GM23248 (cell line): ENCODE measurements around the gene PRSS57. TPM values are rescaled to one million over a fixed set of nuclear protein-coding genes. Genes with fewer than 3 reads are reported as not detected.
"Not testable (repeated sequence)": the region's sequence is repeated elsewhere in the genome, so short reads cannot be mapped to it uniquely, and the experiment has no call there.

Source experiments
- DNase-seq: peaks from one replicate; pipeline ENCODE4 v3.0.0-alpha.2; 2015
- H2AFZ ChIP-seq: fragments of 200-600 bp; sonication (generic); 2 replicates; pipeline ENCODE4 v1.6.1; 2016; ENCODE audit warnings: antibody characterized with exemption
- H3F3A ChIP-seq: fragments of 200-600 bp; sonication (generic); 2 replicates; pipeline ENCODE4 v1.6.1; 2016; ENCODE audit warnings: mild to moderate bottlenecking, antibody characterized with exemption, mixed run types; ENCODE audit not compliant: insufficient read depth
- H3K27ac ChIP-seq: fragments of 200-600 bp; sonication (generic); 2 replicates; pipeline ENCODE4 v1.5.1; 2016; ENCODE audit warnings: mild to moderate bottlenecking
- H3K27me3 ChIP-seq: fragments of 200-600 bp; sonication (generic); replicated peaks from 2 replicates; pipeline ENCODE4 v1.6.1; 2016; ENCODE audit warnings: mild to moderate bottlenecking; ENCODE audit not compliant: insufficient read depth
- H3K36me3 ChIP-seq: fragments of 200-600 bp; sonication (generic); 2 replicates; pipeline ENCODE4 v1.6.1; 2016; ENCODE audit warnings: low read depth, mild to moderate bottlenecking
- H3K4me1 ChIP-seq: fragments of 200-600 bp; sonication (generic); 2 replicates; pipeline ENCODE4 v1.6.1; 2016; ENCODE audit warnings: mild to moderate bottlenecking; ENCODE audit not compliant: insufficient read depth
- H3K4me2 ChIP-seq: fragments of 200-600 bp; sonication (generic); one replicate; pipeline ENCODE4 v1.6.1; 2016; ENCODE audit warnings: mild to moderate bottlenecking; ENCODE audit not compliant: unreplicated experiment
- H3K4me3 ChIP-seq: fragments of 200-600 bp; sonication (generic); 2 replicates; pipeline ENCODE4 v1.5.1; 2016; ENCODE audit warnings: mild to moderate bottlenecking
- H3K79me2 ChIP-seq: fragments of 200-600 bp; sonication (generic); 2 replicates; pipeline ENCODE4 v1.6.1; 2016; ENCODE audit warnings: mild to moderate bottlenecking; ENCODE audit not compliant: insufficient read depth
- H3K9ac ChIP-seq: fragments of 200-600 bp; sonication (generic); 2 replicates; pipeline ENCODE4 v1.6.1; 2016; ENCODE audit warnings: mild to moderate bottlenecking
- H3K9me2 ChIP-seq: fragments of 200-600 bp; sonication (generic); 2 replicates; pipeline ENCODE4 v1.6.1; 2016; ENCODE audit warnings: mixed run types, mild to moderate bottlenecking, moderate library complexity; ENCODE audit not compliant: insufficient read depth
- H3K9me3 ChIP-seq: fragments of 200-600 bp; sonication (generic); one replicate; pipeline ENCODE4 v1.6.1; 2017; ENCODE audit warnings: low read depth
- H4K20me1 ChIP-seq: fragments of 200-600 bp; sonication (generic); 2 replicates; pipeline ENCODE4 v1.6.0; 2016; ENCODE audit not compliant: insufficient read depth
- EZH2 ChIP-seq: fragments of 200-600 bp; sonication (generic); IDR thresholded peaks from 2 replicates; pipeline ENCODE4 v1.6.1; 2018; ENCODE audit warnings: antibody characterized with exemption, mild to moderate bottlenecking; ENCODE audit not compliant: insufficient read depth, poor library complexity, severe bottlenecking
- EZH2phosphoT487 ChIP-seq: fragments of 200-600 bp; sonication (generic); IDR thresholded peaks from 2 replicates; pipeline ENCODE4 v1.6.1; 2018; ENCODE audit warnings: antibody characterized with exemption, moderate library complexity, mild to moderate bottlenecking, low read depth; ENCODE audit not compliant: insufficient read depth
- WGBS, 2 experiments: methylation state at CpG; one replicate each; pipeline ENCODE4 v1.1.6; 2015 to 2017; ENCODE audit warnings: low lambda C conversion rate in 2 of 2, low coverage in 1 of 2; ENCODE audit errors: missing lambda C conversion rate in 2 of 2; 5-methylcytosine and 5-hydroxymethylcytosine counted together
- in situ Hi-C: fragments of 300-500 bp; cut with MboI; formaldehyde crosslinking; loops from 2 replicates; pipeline ENCODE4 v1.15.0; 2020
- polyA plus RNA-seq: library from polyadenylated mRNA; unstranded; fragments of >200 nt; fragmentation: Nextera tagmentation; extraction: Ambion mirVana; gene quantifications from 2 replicates; pipeline ENCODE4 v1.2.1, GENCODE V29; 2016
- total RNA-seq: library from RNA; depleted of rRNA; stranded (reverse); fragments of >200 nt; shearing (Covaris generic); gene quantifications from 2 replicates; pipeline ENCODE4 v1.2.3, GENCODE V29; 2014

PRSS57 gene
- total and polyA plus RNA-seq, 2 experiments from 2014 or later, result not detected

DNA sequence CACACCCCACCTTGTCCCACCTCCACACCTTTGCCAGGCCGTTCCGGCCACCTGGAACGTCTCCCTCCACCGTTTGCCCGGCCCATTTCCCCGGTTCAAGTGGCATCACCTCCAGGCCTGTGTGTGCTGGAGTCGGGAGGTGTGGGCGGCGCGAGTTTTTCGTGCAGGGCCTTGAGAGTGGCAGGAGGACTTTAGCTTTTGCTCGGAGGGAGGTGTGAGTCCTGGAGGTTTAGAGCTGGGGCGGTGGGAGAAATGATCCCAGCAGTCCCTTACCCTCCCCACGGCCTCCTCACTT lies 9.1 kb upstream of the PRSS57 start:
- Histone ChIP-seq H3K27ac (no peak overlapping the region), H2AFZ (no peak overlapping the region), H3K36me3 (no peaks in the 10 kb centered on the region), H3F3A (peaks cover 7% of the 10 kb centered on the region; the same call in 1 of the 2 replicates), H3K9ac (no peak overlapping the region), H3K4me2 (no peak overlapping the region), H3K9me2 (no peaks in the 10 kb centered on the region), H3K4me3 (no peak overlapping the region), H4K20me1 (no peaks in the 10 kb centered on the region), H3K27me3 (peaks cover 8% of the 10 kb centered on the region; the same call in 1 of the 2 replicates), H3K4me1 (no peaks in the 10 kb centered on the region), H3K9me3 (no peaks in the 10 kb centered on the region), H3K79me2 (no peaks in the 10 kb centered on the region)
- TF ChIP-seq EZH2phosphoT487 (no peak), EZH2 (no peak)
- in situ Hi-C loops, result no loop called here
- 46 to 48% methylated on average over 14 of the region's 14 CpGs for WGBS, 2 experiments
- no peak for DNase-seq

DNA sequence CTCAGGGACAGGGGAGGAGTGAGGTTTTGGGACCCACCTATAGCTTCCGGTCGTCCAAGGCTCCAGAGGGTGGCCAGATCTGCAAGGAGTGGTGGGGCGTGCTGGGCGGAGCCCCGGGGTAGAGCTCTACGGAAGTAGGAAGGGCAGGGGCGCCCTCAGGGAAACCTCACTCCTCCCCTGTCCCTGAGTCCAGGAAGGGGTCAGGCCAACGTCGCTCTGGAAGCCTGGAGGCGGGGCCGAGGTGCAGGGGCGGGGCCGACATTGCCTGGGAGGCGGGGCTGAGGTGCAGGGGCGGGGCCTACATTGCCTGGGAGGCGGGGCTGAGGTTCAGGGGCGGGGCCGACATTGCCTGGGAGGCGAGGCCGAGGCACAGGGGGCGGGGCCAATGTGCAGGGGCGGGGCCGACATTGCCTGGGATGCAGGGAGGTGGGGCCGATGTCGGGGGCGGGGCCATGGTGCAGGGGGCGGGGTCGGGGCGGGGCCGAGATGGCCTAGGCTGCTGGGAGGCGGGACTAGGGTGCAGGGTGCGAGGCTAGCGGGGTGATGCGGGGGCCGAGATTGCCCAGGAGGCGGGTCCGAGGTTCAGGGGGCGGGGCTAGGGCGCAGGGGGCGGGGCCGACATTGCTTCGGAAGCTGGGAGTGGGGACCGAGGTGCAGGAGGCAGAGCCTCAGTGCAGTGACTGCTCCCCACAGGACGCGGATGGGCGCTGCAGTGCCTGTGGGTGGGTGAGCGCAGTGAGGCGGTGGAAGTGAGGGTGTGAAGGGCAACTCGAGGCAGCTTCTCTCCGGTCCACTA lies 8.6 kb upstream of the PRSS57 start:
- H3K36me3 ChIP-seq, result no peaks in the 10 kb centered on the region
- no peak for TF ChIP-seq EZH2phosphoT487
- TF ChIP-seq EZH2, result no peak
- no peak overlapping the region for H3K4me2 ChIP-seq

DNA sequence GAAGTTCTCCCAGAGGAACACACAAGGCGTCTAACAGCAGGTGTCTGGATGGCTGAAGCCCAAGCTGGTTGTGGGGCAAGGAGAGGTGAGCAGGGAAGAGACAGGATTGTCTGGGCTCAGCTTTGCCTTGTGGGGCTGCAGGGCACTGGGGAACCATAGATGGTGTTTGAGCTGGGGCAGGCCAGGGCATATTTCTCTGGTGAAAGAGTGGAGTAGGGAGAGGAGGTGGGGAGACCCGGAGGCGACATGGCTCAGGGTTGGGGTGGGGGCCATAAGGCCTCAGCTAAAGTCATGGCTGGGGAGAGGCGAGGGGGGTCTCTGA lies 8.0 kb upstream of the PRSS57 start:
- no peaks in the 10 kb centered on the region for H3K36me3 ChIP-seq
- no peaks in the 10 kb centered on the region for H3K9me3 ChIP-seq
- no peaks in the 10 kb centered on the region for H3K4me1 ChIP-seq
- WGBS, 2 experiments, result 46 to 49% methylated on average over 4 of the region's 4 CpGs
- no peak overlapping the region for H3K27ac ChIP-seq
- no peaks in the 10 kb centered on the region for H4K20me1 ChIP-seq
- no peak overlapping the region for H3K9ac ChIP-seq
- H3K79me2 ChIP-seq, result no peaks in the 10 kb centered on the region
- H3F3A ChIP-seq, result peaks cover 7% of the 10 kb centered on the region; the same call in 1 of the 2 replicates
- 0 out of 2 replicates have a peak, but pooled peaks cover 4% of the 10 kb centered on the region for H3K27me3 ChIP-seq
- H3K9me2 ChIP-seq, result no peaks in the 10 kb centered on the region
- in situ Hi-C loops, result no loop called here
- no peak overlapping the region for H3K4me2 ChIP-seq
- no peak overlapping the region for H2AFZ ChIP-seq
- TF ChIP-seq EZH2phosphoT487 (no peak), EZH2 (no peak)
- no peak for DNase-seq
- H3K4me3 ChIP-seq, result no peak overlapping the region

More for the DNA sequence above, 8.6 kb upstream of the PRSS57 start:
- DNase-seq, result peak; percentile 61
- no peaks in the 10 kb centered on the region for H4K20me1 ChIP-seq
- H2AFZ ChIP-seq, result no peak overlapping the region
- H3K27ac ChIP-seq, result no peak overlapping the region
- no peak overlapping the region for H3K4me3 ChIP-seq
- peaks cover 7% of the 10 kb centered on the region; the same call in 1 of the 2 replicates for H3F3A ChIP-seq
- H3K4me1 ChIP-seq, result no peaks in the 10 kb centered on the region
- no peak overlapping the region for H3K9ac ChIP-seq
- H3K27me3 ChIP-seq, result 0 out of 2 replicates have a peak, but pooled peaks cover 6% of the 10 kb centered on the region
- no peaks in the 10 kb centered on the region for H3K9me2 ChIP-seq
- 10 to 19% methylated on average over 12 to 50 of the region's 50 CpGs for WGBS, 2 experiments
- in situ Hi-C loops, result no loop called here
- no peaks in the 10 kb centered on the region for H3K9me3 ChIP-seq
- no peaks in the 10 kb centered on the region for H3K79me2 ChIP-seq

DNA sequence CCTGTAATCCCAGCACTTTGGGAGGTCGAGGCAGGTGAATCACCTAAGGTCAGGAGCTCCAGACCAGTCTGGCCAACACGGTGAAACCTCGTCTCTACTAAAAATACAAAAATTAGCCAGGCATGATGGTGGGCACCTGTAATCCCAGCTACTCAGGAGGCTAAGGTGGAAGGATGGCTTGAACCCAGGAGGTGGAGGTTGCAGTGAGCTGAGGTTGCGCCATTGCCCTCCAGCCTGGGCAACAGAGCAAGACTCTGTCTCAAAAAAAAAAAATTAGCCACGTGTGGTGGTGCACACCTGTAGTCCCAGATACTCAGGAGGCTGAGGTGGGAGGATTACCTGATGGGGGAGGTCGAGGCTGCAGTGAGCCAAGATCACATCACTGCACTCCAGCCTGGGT lies 7.6 kb upstream of the PRSS57 start:
- in situ Hi-C loops, H3K4me1 ChIP-seq, H3K4me2 ChIP-seq, DNase-seq, H3K79me2 ChIP-seq, H2AFZ ChIP-seq, H3F3A ChIP-seq, H3K9ac ChIP-seq, H3K9me3 ChIP-seq, H3K27me3 ChIP-seq, H3K36me3 ChIP-seq, H3K4me3 ChIP-seq, H4K20me1 ChIP-seq, H3K9me2 ChIP-seq, H3K27ac ChIP-seq: not testable (repeated sequence)
- 64 to 73% methylated on average over 6 of the region's 6 CpGs for WGBS, 2 experiments

DNA sequence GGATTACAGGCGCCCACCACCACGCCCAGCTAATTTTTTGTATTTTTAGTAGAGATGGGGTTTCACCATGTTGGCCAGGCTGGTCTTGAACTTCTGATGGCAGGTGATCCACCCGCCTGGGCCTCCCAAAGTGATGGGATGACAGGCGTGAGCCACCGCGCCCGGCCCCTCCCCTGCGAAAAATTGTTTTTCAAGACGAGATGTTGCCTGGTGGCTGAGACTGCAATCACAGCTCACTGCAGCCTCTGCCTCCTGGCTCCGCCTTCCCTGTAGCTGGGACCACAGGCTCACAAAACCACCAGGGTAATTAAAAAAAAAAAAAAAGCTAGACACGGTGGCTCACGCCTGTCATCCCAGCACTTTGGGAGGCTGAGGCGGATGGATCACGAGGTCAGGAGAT lies 4.6 kb upstream of the PRSS57 start:
- H3K27ac ChIP-seq, H3K36me3 ChIP-seq, H3K27me3 ChIP-seq, H3K4me2 ChIP-seq, in situ Hi-C loops, H3K4me1 ChIP-seq, H3K9me3 ChIP-seq, H3F3A ChIP-seq, H4K20me1 ChIP-seq, H3K9me2 ChIP-seq, H3K79me2 ChIP-seq, DNase-seq, H3K9ac ChIP-seq, H2AFZ ChIP-seq, H3K4me3 ChIP-seq: not testable (repeated sequence)
- 69 to 70% methylated on average over 10 to 14 of the region's 14 CpGs for WGBS, 2 experiments

DNA sequence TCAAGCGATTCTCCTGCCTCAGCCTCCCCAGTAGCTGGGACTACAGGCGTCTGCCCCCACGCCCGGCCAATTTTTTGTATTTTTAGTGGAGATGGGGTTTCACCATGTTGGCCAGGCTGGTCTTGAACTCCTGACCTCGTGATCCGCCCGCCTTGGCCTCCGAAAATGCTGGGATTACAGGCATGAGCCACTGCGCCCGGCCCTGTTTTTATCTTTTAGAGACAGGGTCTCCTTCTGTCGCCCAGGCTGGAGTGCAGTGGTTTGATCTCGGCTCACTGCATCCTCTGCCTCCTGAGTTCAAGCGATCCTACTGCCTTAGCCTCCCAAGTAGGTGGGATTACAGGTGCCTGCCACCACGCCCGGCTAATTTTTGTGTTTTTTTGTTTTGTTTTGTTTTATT lies 3.3 kb upstream of the PRSS57 start:
- DNase-seq, H3K36me3 ChIP-seq, H3K27ac ChIP-seq, H3K79me2 ChIP-seq, H3K27me3 ChIP-seq, H4K20me1 ChIP-seq, H3K4me1 ChIP-seq, H3K9ac ChIP-seq, in situ Hi-C loops, H3K9me3 ChIP-seq, H3F3A ChIP-seq, H3K9me2 ChIP-seq, H2AFZ ChIP-seq, H3K4me2 ChIP-seq, H3K4me3 ChIP-seq: not testable (repeated sequence)
- 77 to 81% methylated on average over 13 to 15 of the region's 15 CpGs for whole genome bisulfite sequencing, 2 experiments
